HepG2 (cell line): ENCODE measurements around the gene NGB. TPM values are rescaled to one million over a fixed set of nuclear protein-coding genes. Genes with fewer than 3 reads are reported as not detected.

Experiments
- FOXK1 ChIP-seq: sonication (generic); formaldehyde crosslinking; IDR thresholded peaks from 2 replicates; pipeline ENCODE4 v1.4.0; 2020; ENCODE audit warnings: low read depth, missing genetic modification reagents, borderline replicate concordance
- FOXP1 ChIP-seq, 2 experiments: fragments of 450-650 bp in 1 of 2; IDR thresholded peaks; 2 replicates each; pipeline ENCODE4 v1.6.1; 2017 to 2018; ENCODE audit warnings: antibody characterized with exemption in 1 of 2
- JDP2 ChIP-seq: sonication (generic); formaldehyde crosslinking; IDR thresholded peaks from 2 replicates; pipeline ENCODE4 v1.8.1; 2022; ENCODE audit warnings: missing genetic modification reagents, borderline replicate concordance
- KDM6A ChIP-seq: IDR thresholded peaks from 2 replicates; pipeline ENCODE4 v1.6.1; 2016; ENCODE audit warnings: low read depth
- TFAP4 ChIP-seq: sonication (generic); IDR thresholded peaks from 2 replicates; pipeline ENCODE4 v1.6.1; 2016; ENCODE audit warnings: low read depth, borderline replicate concordance
- ZBTB10 ChIP-seq: sonication (generic); formaldehyde crosslinking; IDR thresholded peaks from 2 replicates; pipeline ENCODE4 v1.4.0; 2020; ENCODE audit warnings: missing genetic modification reagents, borderline replicate concordance
- ZBTB39 ChIP-seq: sonication (generic); formaldehyde crosslinking; IDR thresholded peaks from 2 replicates; pipeline ENCODE4 v1.5.0; 2020; ENCODE audit warnings: missing genetic modification reagents
- ZBTB40 ChIP-seq, 2 experiments: fragments of 450-650 bp in 1 of 2; sonication (generic) in 1 of 2; formaldehyde crosslinking in 1 of 2; IDR thresholded peaks; 2 replicates each; pipeline versions ENCODE4 v1.6.1 to v1.8.0; 2016 to 2022; ENCODE audit warnings: antibody characterized with exemption in 1 of 2, mild to moderate bottlenecking in 1 of 2, missing genetic modification reagents in 1 of 2
- ZFP41 ChIP-seq: sonication (generic); formaldehyde crosslinking; IDR thresholded peaks from 2 replicates; pipeline ENCODE4 v1.4.0; 2020; ENCODE audit warnings: mild to moderate bottlenecking, missing genetic modification reagents, borderline replicate concordance
- ZNF234 ChIP-seq: sonication (generic); formaldehyde crosslinking; conservative IDR thresholded peaks from 2 replicates; pipeline ENCODE4 v1.5.1; 2020; ENCODE audit warnings: mild to moderate bottlenecking, missing genetic modification reagents
- ZNF468 ChIP-seq: sonication (generic); formaldehyde crosslinking; IDR thresholded peaks from 2 replicates; pipeline ENCODE4 v1.8.0; 2022; ENCODE audit warnings: mild to moderate bottlenecking, moderate library complexity, missing genetic modification reagents
- ZNF670 ChIP-seq: sonication (generic); formaldehyde crosslinking; IDR thresholded peaks from 2 replicates; pipeline ENCODE4 v1.8.0; 2022; ENCODE audit warnings: mild to moderate bottlenecking, missing genetic modification reagents, borderline replicate concordance
- ZSCAN31 ChIP-seq: sonication (generic); formaldehyde crosslinking; IDR thresholded peaks from 2 replicates; pipeline ENCODE4 v1.5.0; 2020; ENCODE audit warnings: low read depth, mild to moderate bottlenecking, missing genetic modification reagents
- ZSCAN9 ChIP-seq: IDR thresholded peaks from 2 replicates; pipeline ENCODE4 v1.6.1; 2016; ENCODE audit warnings: borderline replicate concordance
- polyA plus RNA-seq, 8 experiments: library from polyadenylated mRNA; depleted of rRNA in 3 of 8; stranded (reverse) in 7 of 8; unstranded in 1 of 8; fragments of >200 nt; fragmentation: Illumina TruSeq in 4 of 8; extraction: Trizol in 4 of 8; gene quantifications; 2 replicates each; pipeline versions ENCODE4 v1.2.1 to v1.2.3, GENCODE V29; 2011 to 2016; ENCODE audit warnings: low read depth in 4 of 8, missing spikeins in 1 of 8, mixed read lengths in 1 of 8; ENCODE audit not compliant: insufficient read depth in 1 of 8
- total RNA-seq, 5 experiments: library from RNA; depleted of rRNA; stranded (reverse); fragments of >200 nt; fragmentation: Illumina TruSeq; extraction: Trizol; gene quantifications; 2 replicates each; pipeline ENCODE4 v1.2.3, GENCODE V29; 2016; ENCODE audit warnings: low read depth in 1 of 5

Gene NGB
- total and polyA plus RNA-seq, 2 of the 13 experiments (the other 11 are each of a cell fraction or from before 2014, with no cell fraction given): 0.04 TPM; not detected in 1

- TF ChIP-seq ZBTB10 (CRISPR knock-in tag) (peak; percentile 86; the same call in 1 of the 2 replicates), FOXP1 (IDR thresholded peaks at IDR 0.05) (no peak), FOXP1 (CRISPR knock-in tag; IDR thresholded peaks at IDR 0.05) (peak; percentile 66; the same call in 1 of the 2 replicates), ZBTB39 (no peak), ZSCAN9 (CRISPR knock-in tag) (no peak), KDM6A (CRISPR knock-in tag) (no peak), ZNF234 (CRISPR knock-in tag) (no peak), ZNF670 (CRISPR knock-in tag) (no peak), TFAP4 (peak; percentile 29; the same call in 1 of the 2 replicates), FOXK1 (CRISPR knock-in tag) (0 out of 2 replicates have a peak, but pooled peaks have one; percentile 17), ZSCAN31 (no peak), ZFP41 (CRISPR knock-in tag) (no peak), ZBTB40 (IDR thresholded peaks at IDR 0.05) (no peak), ZBTB40 (CRISPR knock-in tag; IDR thresholded peaks at IDR 0.05) (no peak), ZNF468 (no peak), JDP2 (CRISPR knock-in tag) (no peak)
Observed at GRCh38 chr14:77302926-77303325, 31.9 kb upstream of the NGB start (continued).
